Skeletal muscle tissue (tissue), 4 donors: ENCODE data around the gene NIM1K. TPM values are rescaled to one million over a fixed set of nuclear protein-coding genes. Genes with fewer than 3 reads are reported as not detected.
A peak's percentile ranks its signal among the peaks of the same experiment; 100 is the strongest.
"Not testable (repeated sequence)": the region's sequence is repeated elsewhere in the genome, so short reads cannot be mapped to it uniquely, and the experiment has no call there.

Experiments used
- H3K27ac ChIP-seq: one replicate; pipeline ENCODE4 v1.7.0; 2013; ENCODE audit warnings: mild to moderate bottlenecking, low read depth, low read length, inconsistent platforms
- H3K27me3 ChIP-seq, 3 donors: one replicate each; pipeline ENCODE4 v1.7.0; 2013; ENCODE audit warnings: low read length in 3 of 3; ENCODE audit not compliant: control insufficient read depth in 3 of 3, insufficient read depth in 3 of 3
- H3K36me3 ChIP-seq, 3 donors: one replicate each; pipeline ENCODE4 v1.7.0; 2013; ENCODE audit warnings: low read length in 3 of 3; ENCODE audit not compliant: control insufficient read depth in 3 of 3, insufficient read depth in 3 of 3
- H3K4me1 ChIP-seq, 3 donors: one replicate each; pipeline ENCODE4 v1.7.0; 2013; ENCODE audit warnings: low read length in 3 of 3, mild to moderate bottlenecking in 3 of 3; ENCODE audit not compliant: control insufficient read depth in 3 of 3, insufficient read depth in 3 of 3
- H3K4me3 ChIP-seq, 3 donors: one replicate each; pipeline ENCODE4 v1.7.0; 2013; ENCODE audit warnings: low read length in 3 of 3
- H3K9ac ChIP-seq, 3 donors: one replicate each; pipeline ENCODE4 v1.7.0; 2013; ENCODE audit warnings: low read length in 3 of 3, mild to moderate bottlenecking in 3 of 3, moderate library complexity in 2 of 3, low read depth in 1 of 3
- H3K9me3 ChIP-seq, 3 donors: one replicate each; pipeline ENCODE4 v1.7.0; 2013; ENCODE audit warnings: low read length in 3 of 3; ENCODE audit not compliant: control insufficient read depth in 3 of 3
- total RNA-seq: library from RNA; depleted of rRNA; stranded (reverse); fragments of >200 nt; gene quantifications from one replicate; pipeline ENCODE4 v1.2.3, GENCODE V29; 2014
- donor health status: Osteomylitis.

NIM1K gene
- total RNA-seq, 1 donor from 2014 or later: 0.52 TPM

- Histone ChIP-seq H3K9ac (no peak overlapping the region), H3K27me3 (no peaks in the 10 kb centered on the region), H3K36me3 (peaks cover 0 to 2% (median 0%) of the 10 kb centered on the region in 3 donors), H3K27ac (no peak overlapping the region), H3K4me1 (no peaks in the 10 kb centered on the region), H3K9me3 (no peaks in the 10 kb centered on the region), H3K4me3 (no peak overlapping the region)
Observed at GRCh38 chr5:43304525-43304924, 112.5 kb downstream of the NIM1K start.

DNA sequence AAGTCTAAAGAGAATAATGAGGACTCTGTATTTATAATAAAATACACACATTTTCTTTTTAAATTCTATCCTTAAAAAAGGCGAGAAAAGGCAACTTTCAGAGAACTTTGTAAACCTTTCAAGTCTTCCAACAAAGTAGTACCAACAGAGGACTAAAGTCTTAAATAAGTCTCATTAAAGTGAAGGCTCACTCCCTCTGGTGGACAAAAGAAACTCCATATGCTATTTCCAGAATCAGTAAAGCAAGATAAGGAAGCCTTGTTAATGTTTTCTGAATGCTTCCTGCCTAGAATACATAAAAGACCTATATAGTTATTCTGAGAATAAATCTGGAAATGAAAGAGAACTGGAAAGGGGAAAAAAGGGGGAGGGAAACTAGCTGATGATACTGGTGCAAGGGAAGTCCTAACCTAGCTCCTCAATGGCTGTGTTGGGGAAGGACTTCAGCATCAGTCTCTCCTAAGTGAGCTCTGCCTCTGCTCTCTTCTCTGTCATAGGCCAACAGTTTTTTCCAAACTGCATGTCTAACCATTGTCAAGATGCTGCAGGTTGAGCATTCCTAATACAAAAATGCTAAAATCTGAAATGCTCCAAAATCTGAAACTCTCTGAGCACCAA is 114.0 kb downstream of the NIM1K start:
- no peaks in the 10 kb centered on the region for H3K9me3 ChIP-seq
- H3K9ac ChIP-seq: peak overlapping the region in 1 of 3 donors; percentile 16
- H3K4me1 ChIP-seq: no peaks in the 10 kb centered on the region
- peaks cover 0 to 2% (median 0%) of the 10 kb centered on the region in 3 donors for H3K36me3 ChIP-seq
- no peaks in the 10 kb centered on the region for H3K27me3 ChIP-seq
- no peak overlapping the region for H3K27ac ChIP-seq
- H3K4me3 ChIP-seq: no peak overlapping the region

- not testable (repeated sequence) for H3K4me1 ChIP-seq, H3K9me3 ChIP-seq, H3K36me3 ChIP-seq, H3K4me3 ChIP-seq, H3K9ac ChIP-seq, H3K27ac ChIP-seq, H3K27me3 ChIP-seq
Observed at GRCh38 chr5:43306954-43307353, 114.9 kb downstream of the NIM1K start.

DNA sequence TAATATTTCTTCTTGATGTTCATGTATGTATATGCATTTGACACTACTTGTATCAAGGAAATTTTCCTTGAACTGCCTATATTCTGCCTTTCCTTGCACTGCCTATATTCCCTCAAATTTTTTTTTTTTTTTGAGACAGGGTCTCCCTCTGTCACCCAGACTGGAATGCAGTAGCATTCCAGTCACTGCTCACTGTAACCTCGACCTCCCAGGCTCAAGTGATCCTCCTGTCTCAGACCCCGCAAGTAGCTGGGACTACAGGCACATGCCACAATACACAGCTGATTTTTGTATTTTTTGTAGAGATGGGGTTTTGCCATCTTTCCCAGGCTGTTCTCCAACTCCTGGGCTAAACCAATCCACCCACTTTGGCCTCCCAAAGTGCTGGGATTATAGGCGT is 117.1 kb downstream of the NIM1K start:
- H3K9ac ChIP-seq: no peak overlapping the region
- no peaks in the 10 kb centered on the region for H3K27me3 ChIP-seq
- H3K27ac ChIP-seq: no peak overlapping the region
- H3K4me1 ChIP-seq: peaks cover 10 to 16% (median 14%) of the 10 kb centered on the region in 3 donors
- H3K9me3 ChIP-seq: no peaks in the 10 kb centered on the region
- H3K4me3 ChIP-seq: no peak overlapping the region
- no peaks in the 10 kb centered on the region for H3K36me3 ChIP-seq

- Histone ChIP-seq H3K4me1 (peaks cover 12 to 18% (median 15%) of the 10 kb centered on the region in 3 donors), H3K9ac (no peak overlapping the region), H3K4me3 (no peak overlapping the region), H3K9me3 (no peaks in the 10 kb centered on the region), H3K27ac (no peak overlapping the region), H3K27me3 (no peaks in the 10 kb centered on the region), H3K36me3 (no peaks in the 10 kb centered on the region)
Observed at GRCh38 chr5:43309637-43310036, 117.6 kb downstream of the NIM1K start.

DNA sequence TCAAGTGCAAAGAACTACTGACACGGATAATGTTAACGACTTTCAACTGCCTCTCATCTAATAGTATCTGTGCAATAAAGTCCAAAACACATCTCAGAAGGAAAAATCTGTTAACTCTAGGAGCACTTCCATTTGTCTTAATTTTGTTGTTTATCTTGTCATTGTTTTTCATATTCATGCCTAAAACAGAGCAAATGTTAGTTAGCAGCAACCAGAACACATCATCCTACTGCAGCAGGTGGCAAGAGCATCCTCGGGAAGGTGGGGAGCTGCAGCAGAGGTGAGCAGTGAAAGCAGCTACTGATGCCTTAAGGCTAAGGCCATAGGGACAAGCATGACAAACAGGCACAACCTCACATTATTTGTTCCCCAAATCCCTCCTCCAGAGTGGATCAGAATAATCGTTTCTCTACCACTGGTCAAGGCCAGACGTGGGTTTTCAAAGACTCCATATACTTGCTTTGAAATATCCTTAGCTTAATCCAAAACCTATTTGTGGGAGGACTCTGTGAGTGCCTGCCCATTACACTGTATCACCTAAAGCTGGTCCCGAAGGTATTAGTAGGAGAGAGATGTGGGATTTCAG is 120.1 kb downstream of the NIM1K start:
- Histone ChIP-seq H3K9ac (peak overlapping the region; percentile 90), H3K27me3 (no peaks in the 10 kb centered on the region), H3K36me3 (no peaks in the 10 kb centered on the region), H3K9me3 (no peaks in the 10 kb centered on the region), H3K27ac (peak overlapping the region; percentile 92), H3K4me1 (peaks cover 12 to 18% (median 15%) of the 10 kb centered on the region in 3 donors), H3K4me3 (peak overlapping the region; percentile 90 to 93 (median 93))

DNA sequence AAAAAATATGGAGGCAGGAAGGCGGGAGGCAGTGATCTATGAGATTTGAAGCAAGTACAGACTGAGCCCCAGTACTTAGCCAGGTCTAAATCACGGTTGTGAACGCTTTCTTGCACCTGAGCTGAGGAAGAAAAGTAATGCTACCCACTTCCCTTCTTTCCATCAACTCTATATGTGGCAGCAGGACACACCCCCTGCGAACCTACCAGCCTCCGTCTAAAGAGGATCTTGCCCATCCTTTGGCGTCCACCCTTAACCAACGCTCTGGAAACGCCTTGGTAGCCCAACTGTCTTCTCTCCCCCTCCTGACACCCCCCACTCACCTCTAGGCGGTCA is 120.6 kb downstream of the NIM1K start:
- no peaks in the 10 kb centered on the region for H3K27me3 ChIP-seq
- peak overlapping the region; percentile 90 to 93 (median 93) for H3K4me3 ChIP-seq
- no peaks in the 10 kb centered on the region for H3K9me3 ChIP-seq
- H3K36me3 ChIP-seq: no peaks in the 10 kb centered on the region
- H3K9ac ChIP-seq: peak overlapping the region; percentile 90
- peaks cover 12 to 18% (median 15%) of the 10 kb centered on the region in 3 donors for H3K4me1 ChIP-seq
- H3K27ac ChIP-seq: peak overlapping the region; percentile 92

DNA sequence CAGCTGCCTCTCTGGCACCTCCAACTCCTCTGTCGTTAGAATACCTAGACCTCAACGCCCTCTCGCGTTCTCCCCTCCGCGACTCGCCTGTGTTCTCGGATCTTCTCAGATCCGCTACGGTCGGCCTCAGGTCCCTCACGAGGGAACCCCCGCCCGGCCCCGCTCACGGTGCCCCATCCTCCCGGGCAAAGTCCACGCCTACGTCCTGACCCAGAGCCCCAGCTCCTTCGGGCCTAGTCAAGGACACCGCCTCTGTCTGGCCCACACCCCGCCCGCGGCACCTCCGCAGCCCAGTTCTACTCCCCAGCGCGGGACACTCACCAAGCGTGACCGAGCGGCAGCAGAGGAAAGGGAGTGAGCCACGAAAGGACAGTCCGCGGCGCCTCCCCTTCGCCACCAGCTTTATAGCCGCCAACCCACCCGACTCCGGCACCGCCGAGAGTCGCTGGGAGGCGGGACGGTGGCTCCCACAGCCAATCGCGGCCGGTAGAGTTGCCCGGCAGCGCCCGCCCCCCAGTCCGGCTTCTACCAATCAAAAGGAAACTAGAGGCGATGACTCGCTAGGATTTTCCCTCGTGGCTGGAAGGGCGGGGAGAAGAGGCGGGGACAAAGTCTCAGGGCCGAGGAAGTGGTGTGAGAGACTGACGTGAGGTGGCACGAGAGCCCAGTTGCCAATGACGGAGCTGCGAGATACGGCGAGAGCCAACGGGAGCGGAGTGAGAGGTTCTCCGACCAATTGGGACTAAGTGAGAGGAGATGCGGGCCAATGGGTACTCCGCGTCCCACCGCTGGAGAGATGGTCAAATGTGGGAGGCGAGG is 121.2 kb downstream of the NIM1K start, which contains the start of gene HMGCS1:
Gene HMGCS1 (minus strand): TSS at position 378 of the 819 bp plus-strand sequence. CDS start 14,447 bp downstream, outside the sequence.
- Histone ChIP-seq H3K9me3 (no peaks in the 10 kb centered on the region), H3K27ac (peak within 1 kb of the TSS; percentile 92), H3K4me1 (peaks cover 12 to 18% (median 15%) of the 10 kb centered on the region in 3 donors), H3K36me3 (no peaks in the 10 kb centered on the region), H3K9ac (peak within 1 kb of the TSS; percentile 90), H3K27me3 (no peaks in the 10 kb centered on the region), H3K4me3 (peak within 1 kb of the TSS; percentile 90 to 93 (median 93))

DNA sequence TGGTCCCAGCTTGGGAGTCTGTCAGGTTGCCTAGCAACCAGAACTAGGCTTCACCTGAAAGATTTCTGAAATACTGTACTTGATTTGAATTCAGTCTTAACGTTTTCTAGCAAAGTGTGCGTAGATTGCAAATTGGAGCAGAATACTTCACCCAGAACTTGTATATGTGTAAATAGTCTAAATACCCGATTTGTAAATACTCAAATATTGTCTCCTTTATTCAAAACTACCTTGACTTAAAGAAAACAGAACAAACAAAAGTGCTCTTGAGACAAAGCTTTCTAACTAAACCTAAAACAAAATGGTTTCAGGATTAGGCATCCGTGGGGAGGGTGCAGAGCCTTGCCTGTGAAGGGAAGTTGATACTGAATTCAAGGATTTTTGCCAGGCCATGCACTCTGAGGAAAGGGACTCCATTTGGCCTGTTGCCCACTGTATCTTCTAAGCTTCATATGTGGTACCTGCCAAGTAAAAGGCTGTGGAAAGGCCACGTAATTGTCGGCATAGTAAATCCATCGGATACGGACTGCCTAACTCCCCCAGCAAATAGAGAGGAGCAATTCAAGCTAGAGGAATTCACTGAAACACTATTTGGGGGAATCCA is 121.9 kb downstream of the NIM1K start:
- H3K27ac ChIP-seq: peak overlapping the region; percentile 61
- H3K36me3 ChIP-seq: no peaks in the 10 kb centered on the region
- H3K9ac ChIP-seq: no peak overlapping the region

More for the DNA sequence above, 121.9 kb downstream of the NIM1K start:
- no peaks in the 10 kb centered on the region for H3K9me3 ChIP-seq
- peaks cover 12 to 18% (median 15%) of the 10 kb centered on the region in 3 donors for H3K4me1 ChIP-seq
- H3K4me3 ChIP-seq: peak overlapping the region; percentile 67 to 90 (median 72)
- H3K27me3 ChIP-seq: no peaks in the 10 kb centered on the region
